ENCODE results near the gene FAM200A. TPM values are rescaled to one million over a fixed set of nuclear protein-coding genes. Genes with fewer than 3 reads are reported as not detected.
A peak's percentile ranks its signal among the peaks of the same experiment; 100 is the strongest.

The FAM200A gene
- polyA plus RNA-seq (2013, experiment 1 of 2): 8.0 TPM
- 7.9 TPM for polyA plus RNA-seq (2013, experiment 2 of 2)

- Histone ChIP-seq H3K23ac (ENCODE audit: low read depth, low read length, poor library complexity) (peak within 1 kb of the TSS; percentile 25), H3K27me3 (ENCODE audit: control insufficient read depth in 3 of 3, insufficient read depth in 3 of 3, low read depth in 1 of 3, low read length in 3 of 3) (no peaks in the 10 kb centered on the region), H4K91ac (ENCODE audit: low read depth, low read length, poor library complexity) (no peak within 1 kb of the TSS), H4K8ac (ENCODE audit: low read depth, low read length) (no peak within 1 kb of the TSS), H2AFZ (ENCODE audit: low read length) (peak within 1 kb of the TSS; percentile 88), H3K9me3 (replicated peaks in 1 of 2; ENCODE audit: control insufficient read depth in 2 of 2, insufficient read depth in 1 of 2, low read depth in 1 of 2, low read length in 2 of 2) (peaks cover 8 to 9% of the 10 kb centered on the region in 2 donors), H3K14ac (ENCODE audit: low read length) (peak within 1 kb of the TSS; percentile 40), H3K79me1 (ENCODE audit: low read depth, low read length) (peaks cover 5% of the 10 kb centered on the region), H3K9ac (ENCODE audit: low read depth, low read length, poor library complexity) (peak within 1 kb of the TSS; percentile 96), H3K27ac (replicated peaks; ENCODE audit: low read length) (no peak within 1 kb of the TSS), H3K4me1 (ENCODE audit: control insufficient read depth in 2 of 2, insufficient read depth in 1 of 2, low read depth in 1 of 2, low read length in 2 of 2) (peaks cover 0 to 2% of the 10 kb centered on the region in 2 donors), H2BK120ac (ENCODE audit: low read depth, low read length) (no peak within 1 kb of the TSS), H3K4me3 (ENCODE audit: low read length in 2 of 2) (peak within 1 kb of the TSS; percentile 89 to 96), H2AK5ac (ENCODE audit: low read depth, low read length) (no peak within 1 kb of the TSS), H2BK12ac (ENCODE audit: low read length) (no peak within 1 kb of the TSS), H3K36me3 (replicated peaks in 1 of 2; ENCODE audit: control insufficient read depth in 2 of 2, insufficient read depth in 2 of 2, low read length in 2 of 2) (peaks cover 17 to 52% of the 10 kb centered on the region in 2 donors), H3K4me2 (ENCODE audit: insufficient read depth, low read length, poor library complexity, severe bottlenecking) (peak within 1 kb of the TSS; percentile 71), H3K18ac (ENCODE audit: low read length) (peak within 1 kb of the TSS; percentile 44), H2BK5ac (ENCODE audit: low read length) (peak within 1 kb of the TSS; percentile 14), H2BK15ac (ENCODE audit: low read length) (no peak within 1 kb of the TSS), H3K4ac (ENCODE audit: low read length) (no peak within 1 kb of the TSS)
- peak; percentile 87 for DNase-seq (ENCODE audit: low spot score)
- no CpG with 5 or more reads among the region's 37 CpGs for WGBS, 2 donors (ENCODE audit: extremely low coverage in 2 of 2, insufficient read length in 2 of 2, insufficient replicate concordance in 1 of 2)
Measured at GRCh38 chr7:99551767-99552463, at the start of gene FAM200A. TSS of gene FAM200A (minus strand) at chr7:99552114. CDS start at chr7:99548407, 3,707 bp downstream.

DNA sequence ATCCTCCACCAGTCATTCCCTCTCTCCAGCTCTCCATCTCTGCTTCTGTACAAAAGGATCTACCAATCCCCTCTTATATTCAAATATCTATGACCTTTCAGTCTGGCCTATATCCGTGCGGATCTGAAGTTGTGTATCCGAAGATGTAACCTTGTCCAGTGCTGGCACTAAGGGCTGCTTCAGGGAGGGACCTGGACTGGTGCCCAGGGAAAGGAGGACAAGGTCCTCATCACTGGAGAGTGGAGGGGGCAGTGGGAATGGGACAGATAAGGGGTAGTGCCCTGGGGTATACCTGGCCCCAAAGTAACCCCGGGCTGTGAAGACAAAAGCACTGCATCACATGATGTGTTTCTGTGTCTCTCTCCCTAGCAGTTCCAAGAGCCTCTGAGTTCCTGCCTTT, 47.9 kb upstream of the FAM200A start:
- no peak overlapping the region for H4K91ac ChIP-seq (ENCODE audit: low read depth, low read length, poor library complexity)
- H2BK5ac ChIP-seq (ENCODE audit: low read length): no peak overlapping the region
- H2BK120ac ChIP-seq (ENCODE audit: low read depth, low read length): no peak overlapping the region
- no peaks in the 10 kb centered on the region for H3K36me3 ChIP-seq (replicated peaks in 1 of 2; ENCODE audit: control insufficient read depth in 2 of 2, insufficient read depth in 2 of 2, low read length in 2 of 2)
- WGBS, 2 donors (ENCODE audit: extremely low coverage in 2 of 2, insufficient read length in 2 of 2, insufficient replicate concordance in 1 of 2): no CpG with 5 or more reads among the region's 4 CpGs
- no peaks in the 10 kb centered on the region for H3K4me1 ChIP-seq (ENCODE audit: control insufficient read depth in 2 of 2, insufficient read depth in 1 of 2, low read depth in 1 of 2, low read length in 2 of 2)
- no peaks in the 10 kb centered on the region for H3K9me3 ChIP-seq (replicated peaks in 1 of 2; ENCODE audit: control insufficient read depth in 2 of 2, insufficient read depth in 1 of 2, low read depth in 1 of 2, low read length in 2 of 2)
- no peak overlapping the region for H2BK15ac ChIP-seq (ENCODE audit: low read length)
- no peak overlapping the region for H3K23ac ChIP-seq (ENCODE audit: low read depth, low read length, poor library complexity)
- H3K4ac ChIP-seq (ENCODE audit: low read length): no peak overlapping the region
- no peak for DNase-seq (ENCODE audit: low spot score)
- H2AFZ ChIP-seq (ENCODE audit: low read length): no peak overlapping the region
- no peak overlapping the region for H2AK5ac ChIP-seq (ENCODE audit: low read depth, low read length)
- H3K4me2 ChIP-seq (ENCODE audit: insufficient read depth, low read length, poor library complexity, severe bottlenecking): no peak overlapping the region
- no peak overlapping the region for H3K4me3 ChIP-seq (ENCODE audit: low read length in 2 of 2)
- no peaks in the 10 kb centered on the region for H3K27me3 ChIP-seq (ENCODE audit: control insufficient read depth in 3 of 3, insufficient read depth in 3 of 3, low read depth in 1 of 3, low read length in 3 of 3)
- H3K14ac ChIP-seq (ENCODE audit: low read length): no peak overlapping the region
- no peak overlapping the region for H3K9ac ChIP-seq (ENCODE audit: low read depth, low read length, poor library complexity)
- no peak overlapping the region for H4K8ac ChIP-seq (ENCODE audit: low read depth, low read length)
- H3K79me1 ChIP-seq (ENCODE audit: low read depth, low read length): no peaks in the 10 kb centered on the region
- H3K27ac ChIP-seq (replicated peaks; ENCODE audit: low read length): no peak overlapping the region
- H3K18ac ChIP-seq (ENCODE audit: low read length): no peak overlapping the region
- no peak overlapping the region for H2BK12ac ChIP-seq (ENCODE audit: low read length)

GRCh38 chr7:99597762-99598501, 46.0 kb upstream of the FAM200A start, which contains the start of gene TMEM225B:
TSS of gene TMEM225B (plus strand) at chr7:99598267. CDS start at chr7:99604389, 6,122 bp downstream.
- no peak within 1 kb of the TSS for H3K9ac ChIP-seq (ENCODE audit: low read depth, low read length, poor library complexity)
- no peak within 1 kb of the TSS for H2BK120ac ChIP-seq (ENCODE audit: low read depth, low read length)
- no peak within 1 kb of the TSS for H3K4me2 ChIP-seq (ENCODE audit: insufficient read depth, low read length, poor library complexity, severe bottlenecking)
- no peak within 1 kb of the TSS for H4K91ac ChIP-seq (ENCODE audit: low read depth, low read length, poor library complexity)
- H3K79me1 ChIP-seq (ENCODE audit: low read depth, low read length): no peaks in the 10 kb centered on the region
- H4K8ac ChIP-seq (ENCODE audit: low read depth, low read length): no peak within 1 kb of the TSS
- no peak within 1 kb of the TSS for H2BK15ac ChIP-seq (ENCODE audit: low read length)
- H2AFZ ChIP-seq (ENCODE audit: low read length): no peak within 1 kb of the TSS
- H2BK12ac ChIP-seq (ENCODE audit: low read length): no peak within 1 kb of the TSS
- H3K18ac ChIP-seq (ENCODE audit: low read length): no peak within 1 kb of the TSS
- H3K23ac ChIP-seq (ENCODE audit: low read depth, low read length, poor library complexity): no peak within 1 kb of the TSS
- no peaks in the 10 kb centered on the region for H3K27me3 ChIP-seq (ENCODE audit: control insufficient read depth in 3 of 3, insufficient read depth in 3 of 3, low read depth in 1 of 3, low read length in 3 of 3)
- no peak within 1 kb of the TSS for H3K27ac ChIP-seq (replicated peaks; ENCODE audit: low read length)
- H3K4me3 ChIP-seq (ENCODE audit: low read length in 2 of 2): peak within 1 kb of the TSS in 1 of 2 donors; percentile 70
- no peak within 1 kb of the TSS for H2AK5ac ChIP-seq (ENCODE audit: low read depth, low read length)
- no peak for DNase-seq (ENCODE audit: low spot score)
- no peaks in the 10 kb centered on the region for H3K4me1 ChIP-seq (ENCODE audit: control insufficient read depth in 2 of 2, insufficient read depth in 1 of 2, low read depth in 1 of 2, low read length in 2 of 2)
- no CpG with 5 or more reads among the region's 34 CpGs for WGBS, 2 donors (ENCODE audit: extremely low coverage in 2 of 2, insufficient read length in 2 of 2, insufficient replicate concordance in 1 of 2)
- no peak within 1 kb of the TSS for H2BK5ac ChIP-seq (ENCODE audit: low read length)
- no peaks in the 10 kb centered on the region for H3K36me3 ChIP-seq (replicated peaks in 1 of 2; ENCODE audit: control insufficient read depth in 2 of 2, insufficient read depth in 2 of 2, low read length in 2 of 2)
- H3K14ac ChIP-seq (ENCODE audit: low read length): no peak within 1 kb of the TSS
- no peak within 1 kb of the TSS for H3K4ac ChIP-seq (ENCODE audit: low read length)
- H3K9me3 ChIP-seq (replicated peaks in 1 of 2; ENCODE audit: control insufficient read depth in 2 of 2, insufficient read depth in 1 of 2, low read depth in 1 of 2, low read length in 2 of 2): no peaks in the 10 kb centered on the region

- no peak overlapping the region for H3K18ac ChIP-seq (ENCODE audit: low read length)
Measured at GRCh38 chr7:99596408-99596955, 44.6 kb upstream of the FAM200A start.

More at GRCh38 chr7:99596408-99596955, 44.6 kb upstream of the FAM200A start:
- H3K9ac ChIP-seq (ENCODE audit: low read depth, low read length, poor library complexity): no peak overlapping the region
- H3K4me1 ChIP-seq (ENCODE audit: control insufficient read depth in 2 of 2, insufficient read depth in 1 of 2, low read depth in 1 of 2, low read length in 2 of 2): no peaks in the 10 kb centered on the region
- no peaks in the 10 kb centered on the region for H3K9me3 ChIP-seq (replicated peaks in 1 of 2; ENCODE audit: control insufficient read depth in 2 of 2, insufficient read depth in 1 of 2, low read depth in 1 of 2, low read length in 2 of 2)
- no peak overlapping the region for H4K91ac ChIP-seq (ENCODE audit: low read depth, low read length, poor library complexity)
- no peak overlapping the region for H3K23ac ChIP-seq (ENCODE audit: low read depth, low read length, poor library complexity)
- no peak overlapping the region for H2AK5ac ChIP-seq (ENCODE audit: low read depth, low read length)
- H2BK5ac ChIP-seq (ENCODE audit: low read length): no peak overlapping the region
- no peak overlapping the region for H3K4me2 ChIP-seq (ENCODE audit: insufficient read depth, low read length, poor library complexity, severe bottlenecking)
- no peak for DNase-seq (ENCODE audit: low spot score)
- WGBS, 2 donors (ENCODE audit: extremely low coverage in 2 of 2, insufficient read length in 2 of 2, insufficient replicate concordance in 1 of 2): no CpG with 5 or more reads among the region's 1 CpG
- no peaks in the 10 kb centered on the region for H3K27me3 ChIP-seq (ENCODE audit: control insufficient read depth in 3 of 3, insufficient read depth in 3 of 3, low read depth in 1 of 3, low read length in 3 of 3)
- no peak overlapping the region for H3K4ac ChIP-seq (ENCODE audit: low read length)
- no peak overlapping the region for H2BK120ac ChIP-seq (ENCODE audit: low read depth, low read length)
- no peaks in the 10 kb centered on the region for H3K36me3 ChIP-seq (replicated peaks in 1 of 2; ENCODE audit: control insufficient read depth in 2 of 2, insufficient read depth in 2 of 2, low read length in 2 of 2)
- H3K4me3 ChIP-seq (ENCODE audit: low read length in 2 of 2): no peak overlapping the region
- no peak overlapping the region for H2BK12ac ChIP-seq (ENCODE audit: low read length)
- H2AFZ ChIP-seq (ENCODE audit: low read length): no peak overlapping the region
- H3K79me1 ChIP-seq (ENCODE audit: low read depth, low read length): no peaks in the 10 kb centered on the region
- H4K8ac ChIP-seq (ENCODE audit: low read depth, low read length): no peak overlapping the region
- H3K27ac ChIP-seq (replicated peaks; ENCODE audit: low read length): no peak overlapping the region
- H2BK15ac ChIP-seq (ENCODE audit: low read length): no peak overlapping the region
- H3K14ac ChIP-seq (ENCODE audit: low read length): no peak overlapping the region
